DND-41 (cell line): ENCODE measurements around the gene AJAP1.

ENCODE experiments used
- ATAC-seq: fragments of 200-7000 bp; cut with Tn5 transposase; 3 replicates; pipeline ENCODE4 v1.9.1; 2021; ENCODE audit warnings: low read depth; ENCODE audit not compliant: insufficient read depth
- DNase-seq: peaks from one replicate; pipeline ENCODE4 v3.0.0-alpha.2; 2020
- H2AFZ ChIP-seq: 2 replicates; pipeline ENCODE4 v1.6.0; 2012; ENCODE audit warnings: low read depth, low read length
- H3K27ac ChIP-seq: 2 replicates; pipeline ENCODE4 v1.5.1; 2012; ENCODE audit warnings: low read length, inconsistent platforms
- H3K27me3 ChIP-seq: fragments of 200-600 bp; sonication (generic); 2 replicates; pipeline ENCODE4 v1.6.0; 2012; ENCODE audit warnings: low read length, mild to moderate bottlenecking, inconsistent platforms; ENCODE audit not compliant: insufficient read depth, poor library complexity
- H3K36me3 ChIP-seq: 2 replicates; pipeline ENCODE4 v1.5.1; 2012; ENCODE audit warnings: low read length, inconsistent platforms; ENCODE audit not compliant: insufficient read depth
- H3K4me1 ChIP-seq: 2 replicates; pipeline ENCODE4 v1.5.1; 2012; ENCODE audit warnings: mild to moderate bottlenecking, low read length; ENCODE audit not compliant: insufficient read depth
- H3K4me2 ChIP-seq: 2 replicates; pipeline ENCODE4 v1.6.0; 2012; ENCODE audit warnings: mild to moderate bottlenecking, moderate library complexity, low read length, inconsistent platforms; ENCODE audit not compliant: insufficient read depth
- H3K4me3 ChIP-seq, 2 experiments: fragments of 200-600 bp in 1 of 2; shearing (Covaris generic) in 1 of 2; 2 replicates each; pipeline ENCODE4 v1.5.1; 2012 to 2016; ENCODE audit warnings: inconsistent platforms in 2 of 2, low read length in 2 of 2, mild to moderate bottlenecking in 2 of 2, low read depth in 1 of 2, moderate library complexity in 1 of 2
- H3K79me2 ChIP-seq: 2 replicates; pipeline ENCODE4 v1.6.0; 2012; ENCODE audit warnings: low read length, inconsistent platforms; ENCODE audit not compliant: insufficient read depth
- H3K9ac ChIP-seq: 2 replicates; pipeline ENCODE4 v1.6.0; 2012; ENCODE audit warnings: low read depth, mild to moderate bottlenecking, inconsistent platforms, low read length, moderate library complexity
- H3K9me3 ChIP-seq: 2 replicates; pipeline ENCODE4 v1.5.1; 2012; ENCODE audit warnings: low read length, moderate library complexity, mild to moderate bottlenecking, inconsistent platforms; ENCODE audit not compliant: insufficient read depth, severe bottlenecking
- H4K20me1 ChIP-seq: 2 replicates; pipeline ENCODE4 v1.6.0; 2012; ENCODE audit warnings: low read length; ENCODE audit not compliant: insufficient read depth
- EZH2 ChIP-seq: IDR thresholded peaks from 3 replicates; pipeline ENCODE4 v1.6.1; 2012; ENCODE audit warnings: borderline replicate concordance, low read depth, mild to moderate bottlenecking, moderate library complexity, low read length, inconsistent platforms; ENCODE audit not compliant: severe bottlenecking
- TF ChIP-seq, protein P1 (sequence below): IDR thresholded peaks from 2 replicates; pipeline ENCODE4 v1.5.1; 2012; ENCODE audit warnings: borderline replicate concordance, low read length, moderate library complexity, mild to moderate bottlenecking; ENCODE audit not compliant: poor library complexity, severe bottlenecking; ENCODE audit errors: extremely low read depth

Gene AJAP1

DNA sequence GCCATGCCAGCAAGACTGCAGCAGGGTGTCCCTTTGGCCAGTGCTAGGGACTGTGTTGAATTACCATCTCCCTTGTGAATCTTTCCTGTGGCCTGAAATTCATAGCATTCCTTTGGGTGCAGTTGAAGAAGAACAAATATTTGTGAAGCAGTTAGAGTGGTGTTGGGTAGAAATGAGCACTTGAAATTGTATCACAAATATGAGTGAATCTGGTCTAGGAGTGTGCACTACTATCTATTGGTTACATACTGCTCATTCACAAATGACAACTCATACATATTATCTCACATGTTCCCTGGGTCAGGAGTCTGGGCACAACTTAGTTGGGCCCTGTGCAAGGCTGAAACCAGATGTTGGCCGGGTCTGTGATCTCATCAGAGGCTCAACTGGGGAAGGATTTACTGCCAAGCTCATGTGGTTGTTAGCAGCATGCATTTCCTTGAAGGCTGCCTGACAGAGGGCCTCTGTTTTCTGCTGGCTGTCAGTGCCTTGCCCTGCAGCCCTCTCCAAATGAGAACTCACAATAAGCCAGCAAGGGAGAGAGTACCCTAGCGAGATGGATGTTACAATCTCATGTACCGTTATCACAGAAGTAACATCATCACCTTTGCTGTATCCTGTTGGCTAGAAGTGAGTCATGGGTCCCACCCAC is 23.8 kb downstream of the AJAP1 start:
- Histone ChIP-seq H3K9me3 (peaks cover 5% of the 10 kb centered on the region), H3K4me1 (no peaks in the 10 kb centered on the region), H4K20me1 (no peaks in the 10 kb centered on the region), H3K27me3 (no peaks in the 10 kb centered on the region), H3K79me2 (no peaks in the 10 kb centered on the region), H2AFZ (no peak overlapping the region), H3K4me2 (no peak overlapping the region), H3K36me3 (no peaks in the 10 kb centered on the region), H3K9ac (no peak overlapping the region), H3K27ac (no peak overlapping the region), H3K4me3 (no peak overlapping the region)
- no peak for DNase-seq
- TF ChIP-seq, protein P1, sequence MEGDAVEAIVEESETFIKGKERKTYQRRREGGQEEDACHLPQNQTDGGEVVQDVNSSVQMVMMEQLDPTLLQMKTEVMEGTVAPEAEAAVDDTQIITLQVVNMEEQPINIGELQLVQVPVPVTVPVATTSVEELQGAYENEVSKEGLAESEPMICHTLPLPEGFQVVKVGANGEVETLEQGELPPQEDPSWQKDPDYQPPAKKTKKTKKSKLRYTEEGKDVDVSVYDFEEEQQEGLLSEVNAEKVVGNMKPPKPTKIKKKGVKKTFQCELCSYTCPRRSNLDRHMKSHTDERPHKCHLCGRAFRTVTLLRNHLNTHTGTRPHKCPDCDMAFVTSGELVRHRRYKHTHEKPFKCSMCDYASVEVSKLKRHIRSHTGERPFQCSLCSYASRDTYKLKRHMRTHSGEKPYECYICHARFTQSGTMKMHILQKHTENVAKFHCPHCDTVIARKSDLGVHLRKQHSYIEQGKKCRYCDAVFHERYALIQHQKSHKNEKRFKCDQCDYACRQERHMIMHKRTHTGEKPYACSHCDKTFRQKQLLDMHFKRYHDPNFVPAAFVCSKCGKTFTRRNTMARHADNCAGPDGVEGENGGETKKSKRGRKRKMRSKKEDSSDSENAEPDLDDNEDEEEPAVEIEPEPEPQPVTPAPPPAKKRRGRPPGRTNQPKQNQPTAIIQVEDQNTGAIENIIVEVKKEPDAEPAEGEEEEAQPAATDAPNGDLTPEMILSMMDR = no peak
- TF ChIP-seq EZH2 = no peak
- ATAC-seq = no peak

DNA sequence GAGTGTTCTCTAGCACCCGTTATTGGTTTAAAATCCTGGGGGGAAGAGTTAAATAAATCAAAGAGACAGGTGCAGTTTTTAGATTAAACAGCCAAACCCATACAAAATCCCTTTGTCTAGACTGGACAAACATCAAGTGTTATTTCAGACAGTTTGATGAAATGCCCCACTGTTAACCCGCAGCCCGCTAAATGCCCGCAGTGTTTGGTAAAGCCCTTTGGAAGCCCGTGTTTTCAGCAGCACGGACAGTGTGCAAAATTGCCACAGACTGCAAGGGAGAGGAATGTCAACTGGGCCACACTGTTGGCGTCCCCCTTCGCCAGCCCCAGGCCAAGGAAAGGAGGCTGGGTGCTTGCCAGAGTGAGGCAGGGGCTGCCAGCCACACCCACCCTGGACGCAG is 26.6 kb downstream of the AJAP1 start:
- no peaks in the 10 kb centered on the region for H4K20me1 ChIP-seq
- no peak for ATAC-seq
- no peak overlapping the region for H2AFZ ChIP-seq
- no peak overlapping the region for H3K9ac ChIP-seq
- no peak overlapping the region for H3K27ac ChIP-seq
- H3K79me2 ChIP-seq = no peaks in the 10 kb centered on the region
- no peaks in the 10 kb centered on the region for H3K27me3 ChIP-seq
- DNase-seq = no peak
- peaks cover 5% of the 10 kb centered on the region for H3K9me3 ChIP-seq
- H3K4me3 ChIP-seq = no peak overlapping the region
- TF ChIP-seq EZH2 = no peak
- TF ChIP-seq, protein P1 = no peak
- H3K4me2 ChIP-seq = no peak overlapping the region
- no peaks in the 10 kb centered on the region for H3K36me3 ChIP-seq
- no peaks in the 10 kb centered on the region for H3K4me1 ChIP-seq

DNA sequence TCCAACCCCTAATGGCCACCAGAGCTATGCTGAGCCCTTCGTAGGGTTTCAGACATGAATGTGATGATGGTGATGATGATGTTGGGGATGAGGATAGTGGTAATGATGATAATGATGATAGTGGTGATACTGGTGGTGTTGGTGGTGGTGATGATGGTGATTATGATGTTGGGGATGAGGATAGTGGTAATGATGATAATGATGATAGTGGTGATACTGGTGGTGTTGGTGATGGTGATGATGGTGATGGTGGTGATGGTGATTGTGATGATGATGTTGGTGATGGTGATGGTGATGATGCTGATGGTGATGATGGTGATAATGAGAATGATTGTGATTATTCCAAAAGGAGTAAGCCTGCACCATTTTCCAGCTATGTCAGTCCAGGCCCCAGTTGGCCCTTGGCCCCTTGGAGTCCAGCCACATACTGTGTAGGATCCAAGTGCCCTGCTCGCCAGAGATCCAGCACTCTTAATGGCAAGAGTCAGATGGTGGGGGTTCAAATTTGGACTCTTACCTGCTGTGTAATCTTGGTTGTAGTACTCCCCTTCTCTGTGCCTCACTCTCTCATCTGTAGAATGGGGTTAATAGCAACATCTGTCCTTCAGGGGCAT is 28.3 kb downstream of the AJAP1 start:
- H3K36me3 ChIP-seq = no peaks in the 10 kb centered on the region
- H3K27me3 ChIP-seq = no peaks in the 10 kb centered on the region
- DNase-seq = no peak
- peaks cover 5% of the 10 kb centered on the region for H3K9me3 ChIP-seq
- H3K4me1 ChIP-seq = no peaks in the 10 kb centered on the region
- H3K9ac ChIP-seq = no peak overlapping the region
- no peak overlapping the region for H2AFZ ChIP-seq
- ATAC-seq = no peak
- no peak overlapping the region for H3K27ac ChIP-seq
- TF ChIP-seq, protein P1 = no peak
- no peak overlapping the region for H3K4me3 ChIP-seq
- H3K4me2 ChIP-seq = no peak overlapping the region
- no peaks in the 10 kb centered on the region for H3K79me2 ChIP-seq
- no peaks in the 10 kb centered on the region for H4K20me1 ChIP-seq
